K562 (cell line): ENCODE data around the gene DTX2. TPM values are rescaled to one million over a fixed set of nuclear protein-coding genes. Genes with fewer than 3 reads are reported as not detected.
A peak's percentile ranks its signal among the peaks of the same experiment; 100 is the strongest.
"Not testable (repeated sequence)": the region's sequence is repeated elsewhere in the genome, so short reads cannot be mapped to it uniquely, and the experiment has no call there.

Experiments
- ATAC-seq: fragments of 200-7000 bp; cut with Tn5 transposase; 3 replicates; pipeline ENCODE4 v1.9.1; 2020; ENCODE audit warnings: moderate library complexity
- BruUV-seq: library from RNA; stranded (reverse); fragments of 400-500 nt; replicated peaks from 2 replicates; lab custom pipeline; 2021; lab: Mats Ljungman, UMichigan
- CTCF ChIA-PET: fragments of 300-600 bp; formaldehyde crosslinking; extraction: SDS; loops from one replicate; lab custom pipeline; 2021; ENCODE audit warnings: low intra/inter-chr PET ratio; lab: Yijun Ruan, JAX
- POLR2A ChIA-PET: fragments of 300-600, 350-650 bp; sonication (Branson Sonifier 250); formaldehyde crosslinking; extraction: SDS; loops from one replicate; lab custom pipeline; 2021; ENCODE audit warnings: antibody characterized with exemption, inconsistent platforms; lab: Yijun Ruan, JAX
- DNase-seq, 4 experiments: peaks; one replicate each; pipeline versions ENCODE4 v3.0.0 to v3.0.0-alpha.2; 2011 to 2018; ENCODE audit warnings: low spot score in 3 of 4, mixed read lengths in 3 of 4; ENCODE audit errors: extremely low read depth in 1 of 4
- FAIRE-seq: peaks from 2 replicates; lab custom pipeline; 2011; peaks lifted over from hg19 to GRCh38; lab: Jason Lieb, UNC
- H2AFZ ChIP-seq: 2 replicates; pipeline ENCODE4 v1.6.0; 2011; ENCODE audit warnings: low read depth, low read length, control low read depth, inconsistent platforms
- H3K27ac ChIP-seq: fragments of 200-600 bp; 3 replicates; pipeline ENCODE4 v1.8.0; 2011; ENCODE audit warnings: low read depth, mild to moderate bottlenecking, control low read depth, inconsistent platforms, low read length, moderate library complexity, mixed read lengths; ENCODE audit errors: extremely low read depth
- H3K27me3 ChIP-seq, 2 experiments: fragments of 300-600 bp in 1 of 2; 2 replicates in 1 of 2; 3 replicates in 1 of 2; pipeline versions ENCODE4 v1.6.0 to v1.8.0; 2011; ENCODE audit warnings: inconsistent platforms in 2 of 2, low read length in 2 of 2, mild to moderate bottlenecking in 1 of 2, mixed read lengths in 1 of 2, moderate library complexity in 1 of 2; ENCODE audit not compliant: control insufficient read depth in 2 of 2, insufficient read depth in 2 of 2
- H3K36me3 ChIP-seq: fragments of 300-600 bp; 3 replicates; pipeline ENCODE4 v1.8.0; 2011; ENCODE audit warnings: mild to moderate bottlenecking, low read length, inconsistent platforms; ENCODE audit not compliant: control insufficient read depth, insufficient read depth
- H3K4me1 ChIP-seq, 2 experiments: fragments of 200-600 bp in 1 of 2; replicated peaks in 1 of 2; 2 replicates in 1 of 2; 3 replicates in 1 of 2; pipeline versions ENCODE4 v1.5.1 to v1.8.0; 2011; ENCODE audit warnings: inconsistent platforms in 2 of 2, low read length in 2 of 2, mild to moderate bottlenecking in 1 of 2, mixed read lengths in 1 of 2, moderate library complexity in 1 of 2; ENCODE audit not compliant: control insufficient read depth in 2 of 2, insufficient read depth in 2 of 2
- H3K4me2 ChIP-seq: 2 replicates; pipeline ENCODE4 v1.6.1; 2011; ENCODE audit warnings: low read length, control low read depth, inconsistent platforms, mixed read lengths; ENCODE audit not compliant: insufficient read depth
- H3K4me3 ChIP-seq: fragments of 200-600 bp; sonication (generic), shearing (Covaris generic); 2 replicates; pipeline ENCODE4 v1.5.1; 2016; ENCODE audit warnings: control low read depth, inconsistent platforms
- H3K79me2 ChIP-seq: fragments of 200-600 bp; 3 replicates; pipeline ENCODE4 v1.8.0; 2011; ENCODE audit warnings: low read length, inconsistent platforms; ENCODE audit not compliant: control insufficient read depth, insufficient read depth
- H3K9ac ChIP-seq, 2 experiments: 2 replicates each; pipeline versions ENCODE4 v1.6.0 to v1.6.1; 2011; ENCODE audit warnings: low read depth in 2 of 2, low read length in 2 of 2, control low read depth in 1 of 2, inconsistent platforms in 1 of 2, mild to moderate bottlenecking in 1 of 2, mixed read lengths in 1 of 2; ENCODE audit not compliant: insufficient read depth in 1 of 2
- H3K9me1 ChIP-seq: one replicate; pipeline ENCODE4 v1.6.0; 2011; ENCODE audit warnings: inconsistent platforms, mild to moderate bottlenecking, low read length, moderate library complexity; ENCODE audit not compliant: control insufficient read depth, insufficient read depth
- H3K9me3 ChIP-seq: replicated peaks from 2 replicates; pipeline ENCODE4 v1.5.1; 2011; ENCODE audit warnings: low read depth, low read length, inconsistent platforms; ENCODE audit not compliant: control insufficient read depth, insufficient read depth
- H4K20me1 ChIP-seq: replicated peaks from 2 replicates; pipeline ENCODE4 v1.6.1; 2011; ENCODE audit warnings: low read length, inconsistent platforms, mixed read lengths; ENCODE audit not compliant: control insufficient read depth, insufficient read depth
- ETV5 ChIP-seq: sonication (generic); formaldehyde crosslinking; IDR thresholded peaks from 2 replicates; pipeline ENCODE4 v1.4.0; 2020; ENCODE audit warnings: low read depth, mild to moderate bottlenecking, missing genetic modification reagents
- FOXP1 ChIP-seq: sonication (generic); formaldehyde crosslinking; IDR thresholded peaks from 2 replicates; pipeline ENCODE4 v1.8.0; 2022; ENCODE audit warnings: mild to moderate bottlenecking, missing genetic modification reagents
- HDAC2 ChIP-seq: fragments of 450-650 bp; IDR thresholded peaks from 2 replicates; pipeline ENCODE4 v1.6.1; 2016; ENCODE audit warnings: mild to moderate bottlenecking
- NCOA2 ChIP-seq, 2 experiments: fragments of 450-650 bp; IDR thresholded peaks; 2 replicates each; pipeline ENCODE4 v1.6.1; 2018; ENCODE audit warnings: mild to moderate bottlenecking in 2 of 2, moderate library complexity in 1 of 2; ENCODE audit not compliant: partially characterized antibody in 2 of 2
- POU5F1 ChIP-seq: fragments of 150-350 bp; IDR thresholded peaks from 2 replicates; pipeline ENCODE4 v1.6.1; 2014; ENCODE audit warnings: borderline replicate concordance, low read length, low read depth, mild to moderate bottlenecking; ENCODE audit not compliant: partially characterized antibody
- SIN3A ChIP-seq, 2 experiments: fragments of 150-350 bp in 1 of 2; IDR thresholded peaks; 2 replicates each; pipeline ENCODE4 v1.6.1; 2011 to 2016; ENCODE audit warnings: borderline replicate concordance in 2 of 2, low read depth in 2 of 2, low read length in 2 of 2, mild to moderate bottlenecking in 2 of 2, moderate library complexity in 2 of 2; ENCODE audit not compliant: control insufficient read depth in 1 of 2
- WGBS: fragments of 100-300 bp; shearing (Covaris generic); methylation state at CpG from one replicate; pipeline ENCODE4 v1.1.6; 2016; ENCODE audit warnings: low coverage, mixed read lengths; ENCODE audit not compliant: insufficient coverage; ENCODE audit errors: missing lambda C conversion rate; 5-methylcytosine and 5-hydroxymethylcytosine counted together
- in situ Hi-C: fragments of 300-500 bp; cut with MboI; formaldehyde crosslinking; loops from 4 replicates; pipeline ENCODE4 v1.15.0; 2018; ENCODE audit warnings: inconsistent platforms, mixed read lengths
- intact Hi-C: fragments of 100-400 bp; cut with micrococcal nuclease; formaldehyde crosslinking; loops from 2 replicates; pipeline ENCODE4 v1.14.2; 2022
- polyA plus RNA-seq, 8 experiments: library from polyadenylated mRNA; depleted of rRNA in 4 of 8; stranded (reverse) in 5 of 8; unstranded in 3 of 8; fragments of >200 nt; fragmentation: Nextera tagmentation in 2 of 8; fragmentation: Illumina TruSeq in 1 of 8; extraction: Ambion mirVana in 2 of 8; extraction: Trizol in 1 of 8; gene quantifications; 2 replicates each; pipeline versions ENCODE4 v1.2.1 to v1.2.3, GENCODE V29; 2011 to 2014; ENCODE audit warnings: inconsistent platforms in 1 of 8, missing spikeins in 1 of 8
- total RNA-seq, 7 experiments: library from RNA; depleted of rRNA in 6 of 7; stranded (reverse); fragments of >200 nt in 6 of 7; fragmentation: Illumina TruSeq in 2 of 7; extraction: Trizol in 2 of 7; gene quantifications; 2 replicates each; pipeline versions ENCODE4 v1.2.1 to v1.2.3, GENCODE V29; 2011 to 2021; ENCODE audit warnings: low replicate concordance in 1 of 7
- TF ChIP-seq, protein P1 (sequence below), 2 experiments: fragments of 450-650 bp; IDR thresholded peaks; 2 replicates each; pipeline ENCODE4 v1.6.1; 2016
- TF ChIP-seq, protein P2 (sequence below): fragments of 200-800 bp; sonication (Bioruptor generic); IDR thresholded peaks from 2 replicates; pipeline ENCODE4 v1.6.1; 2017; ENCODE audit warnings: missing genetic modification characterization, missing compliant biosample characterization
- TF ChIP-seq, protein P3 (sequence below): sonication (generic); formaldehyde crosslinking; IDR thresholded peaks from 2 replicates; pipeline ENCODE4 v1.9.0; 2022; ENCODE audit warnings: mild to moderate bottlenecking, missing genetic modification reagents

DTX2 gene
- total and polyA plus RNA-seq, 9 of the 15 experiments (the other 6 are each of a cell fraction or from before 2014, with no cell fraction given), result 0.20 to 31.5 (median 9.8) TPM

DNA sequence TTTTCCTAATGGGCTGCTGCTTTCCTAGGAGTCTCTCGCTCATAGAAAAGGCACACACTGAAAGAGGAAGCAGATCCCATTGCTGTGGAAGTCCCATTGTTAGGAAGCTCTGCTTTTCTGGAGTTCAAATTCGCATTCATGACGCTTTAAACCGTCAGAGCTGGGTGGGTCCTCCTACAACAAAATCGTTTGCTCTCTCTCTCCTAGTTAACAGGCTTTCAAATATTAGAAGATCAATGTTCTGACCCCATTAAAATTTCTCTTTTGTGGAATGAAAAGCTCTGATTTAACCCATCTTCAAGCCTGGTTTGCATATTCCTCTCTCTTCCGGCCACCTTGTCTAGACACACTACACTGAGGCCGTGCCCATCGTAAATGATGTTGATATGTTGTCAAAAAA, 81.7 kb downstream of the DTX2 start, which contains the start of gene SPDYE16:
TSS of gene SPDYE16 (minus strand) at position 101 of the 400 bp plus-strand sequence. CDS start 1,838 bp downstream, outside the sequence.
- H3K9me1 ChIP-seq, POLR2A ChIA-PET, H3K9me3 ChIP-seq, H3K9ac ChIP-seq, ATAC-seq, in situ Hi-C loops, H3K79me2 ChIP-seq, H3K36me3 ChIP-seq, intact Hi-C loops, H4K20me1 ChIP-seq, H3K4me3 ChIP-seq, DNase-seq, FAIRE-seq, H2AFZ ChIP-seq, BruUV-seq, H3K4me2 ChIP-seq, H3K4me1 ChIP-seq, H3K27ac ChIP-seq, CTCF ChIA-PET, H3K27me3 ChIP-seq: not testable (repeated sequence)
- no CpG with 5 or more reads among the region's 8 CpGs for WGBS

DNA sequence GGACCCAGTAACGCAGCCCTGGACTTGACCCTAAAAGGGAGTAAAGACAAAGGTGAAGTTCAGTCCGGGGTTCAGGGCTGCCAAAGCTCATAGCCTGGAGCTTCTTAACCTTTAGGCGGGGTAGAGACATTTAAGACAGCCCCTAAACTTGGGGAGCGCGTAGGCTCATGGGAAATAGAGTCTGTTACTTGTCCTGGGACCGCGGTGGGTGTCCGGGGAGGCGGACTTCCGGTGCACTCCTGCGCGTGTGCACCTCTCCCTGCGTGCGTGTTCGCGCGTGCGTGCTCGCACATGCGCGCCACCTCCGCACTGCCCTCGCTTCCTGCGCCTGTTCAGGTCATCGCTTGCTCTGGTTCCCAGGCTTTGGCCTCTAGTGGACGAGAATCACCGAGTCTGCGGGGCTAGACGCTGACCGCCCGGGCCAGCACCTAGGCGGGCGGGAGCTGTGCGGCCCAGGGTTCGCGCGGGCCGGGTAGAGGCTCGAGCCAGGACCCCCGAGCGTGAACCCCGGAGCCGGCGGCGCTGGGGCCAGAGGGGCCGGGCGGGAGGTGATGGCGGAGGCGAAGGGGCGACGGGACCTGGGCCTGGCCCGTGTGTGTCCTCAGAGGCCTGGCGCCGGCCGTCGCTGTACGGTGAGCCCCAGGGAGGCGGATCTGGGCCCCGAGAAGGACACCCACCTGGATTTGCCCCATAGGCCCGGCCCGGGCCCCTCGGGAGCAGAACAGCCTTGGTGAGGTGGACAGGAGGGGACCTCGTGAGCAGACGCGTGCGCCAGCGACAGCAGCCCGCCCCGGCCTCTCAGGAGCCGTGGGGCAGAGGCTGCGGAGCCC, 87.7 kb downstream of the DTX2 start:
- H3K9ac ChIP-seq, result peak overlapping the region; percentile 90 to 97
- in situ Hi-C loops, POLR2A ChIA-PET, H4K20me1 ChIP-seq, H3K9me1 ChIP-seq, intact Hi-C loops, H3K4me1 ChIP-seq, H3K9me3 ChIP-seq, CTCF ChIA-PET, H3K27me3 ChIP-seq: not testable (repeated sequence)
- BruUV-seq, result TSS peak; percentile 39
- peak overlapping the region; percentile 78 for H3K4me2 ChIP-seq
- under 1% methylated on average over 58 of the region's 71 CpGs for WGBS
- peak overlapping the region; percentile 91 for H3K4me3 ChIP-seq
- peaks cover 35% of the 10 kb centered on the region for H3K79me2 ChIP-seq
- ATAC-seq, result peak; percentile 100
- peak; percentile 84 to 97 (median 88) for DNase-seq
- peaks cover 17% of the 10 kb centered on the region; the same call in 2 of the 3 replicates for H3K36me3 ChIP-seq
- peak overlapping the region; percentile 84 for H3K27ac ChIP-seq
- peak overlapping the region; percentile 92 for H2AFZ ChIP-seq
- peak; percentile 26 for FAIRE-seq
- TF ChIP-seq, protein P1, sequence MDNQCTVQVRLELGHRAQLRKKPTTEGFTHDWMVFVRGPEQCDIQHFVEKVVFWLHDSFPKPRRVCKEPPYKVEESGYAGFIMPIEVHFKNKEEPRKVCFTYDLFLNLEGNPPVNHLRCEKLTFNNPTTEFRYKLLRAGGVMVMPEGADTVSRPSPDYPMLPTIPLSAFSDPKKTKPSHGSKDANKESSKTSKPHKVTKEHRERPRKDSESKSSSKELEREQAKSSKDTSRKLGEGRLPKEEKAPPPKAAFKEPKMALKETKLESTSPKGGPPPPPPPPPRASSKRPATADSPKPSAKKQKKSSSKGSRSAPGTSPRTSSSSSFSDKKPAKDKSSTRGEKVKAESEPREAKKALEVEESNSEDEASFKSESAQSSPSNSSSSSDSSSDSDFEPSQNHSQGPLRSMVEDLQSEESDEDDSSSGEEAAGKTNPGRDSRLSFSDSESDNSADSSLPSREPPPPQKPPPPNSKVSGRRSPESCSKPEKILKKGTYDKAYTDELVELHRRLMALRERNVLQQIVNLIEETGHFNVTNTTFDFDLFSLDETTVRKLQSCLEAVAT (IDR thresholded peaks at IDR 0.05), result peak in 1 of 2 experiments; percentile 60; a peak in 1 of 4 replicates
- TF ChIP-seq ETV5 (CRISPR knock-in tag) (peak; percentile 98), SIN3A (IDR thresholded peaks at IDR 0.05; ENCODE audit: borderline replicate concordance in 2 of 2, control insufficient read depth in 1 of 2, low read depth in 2 of 2, low read length in 2 of 2) (peak in 1 of 2 experiments; percentile 57; a peak in 1 of 4 replicates), NCOA2 (IDR thresholded peaks at IDR 0.05; ENCODE audit: partially characterized antibody in 2 of 2) (peak in 1 of 2 experiments; percentile 99), HDAC2 (0 out of 2 replicates have a peak, but pooled peaks have one; percentile 83), POU5F1 (peak; percentile 27), FOXP1 (CRISPR knock-in tag) (peak; percentile 87; the same call in 1 of the 2 replicates)
- TF ChIP-seq, protein P2, sequence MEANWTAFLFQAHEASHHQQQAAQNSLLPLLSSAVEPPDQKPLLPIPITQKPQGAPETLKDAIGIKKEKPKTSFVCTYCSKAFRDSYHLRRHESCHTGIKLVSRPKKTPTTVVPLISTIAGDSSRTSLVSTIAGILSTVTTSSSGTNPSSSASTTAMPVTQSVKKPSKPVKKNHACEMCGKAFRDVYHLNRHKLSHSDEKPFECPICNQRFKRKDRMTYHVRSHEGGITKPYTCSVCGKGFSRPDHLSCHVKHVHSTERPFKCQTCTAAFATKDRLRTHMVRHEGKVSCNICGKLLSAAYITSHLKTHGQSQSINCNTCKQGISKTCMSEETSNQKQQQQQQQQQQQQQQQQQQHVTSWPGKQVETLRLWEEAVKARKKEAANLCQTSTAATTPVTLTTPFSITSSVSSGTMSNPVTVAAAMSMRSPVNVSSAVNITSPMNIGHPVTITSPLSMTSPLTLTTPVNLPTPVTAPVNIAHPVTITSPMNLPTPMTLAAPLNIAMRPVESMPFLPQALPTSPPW (CRISPR knock-in tag), result peak; percentile 50
- TF ChIP-seq, protein P3, sequence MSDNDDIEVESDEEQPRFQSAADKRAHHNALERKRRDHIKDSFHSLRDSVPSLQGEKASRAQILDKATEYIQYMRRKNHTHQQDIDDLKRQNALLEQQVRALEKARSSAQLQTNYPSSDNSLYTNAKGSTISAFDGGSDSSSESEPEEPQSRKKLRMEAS, result peak; percentile 95
